ENCODE data around the gene PKIB. TPM values are rescaled to one million over a fixed set of nuclear protein-coding genes. Genes with fewer than 3 reads are reported as not detected.

The PKIB gene
- total RNA-seq, 4 donors from 2014 or later, result 0.26 to 6.7 (median 3.2) TPM

DNA sequence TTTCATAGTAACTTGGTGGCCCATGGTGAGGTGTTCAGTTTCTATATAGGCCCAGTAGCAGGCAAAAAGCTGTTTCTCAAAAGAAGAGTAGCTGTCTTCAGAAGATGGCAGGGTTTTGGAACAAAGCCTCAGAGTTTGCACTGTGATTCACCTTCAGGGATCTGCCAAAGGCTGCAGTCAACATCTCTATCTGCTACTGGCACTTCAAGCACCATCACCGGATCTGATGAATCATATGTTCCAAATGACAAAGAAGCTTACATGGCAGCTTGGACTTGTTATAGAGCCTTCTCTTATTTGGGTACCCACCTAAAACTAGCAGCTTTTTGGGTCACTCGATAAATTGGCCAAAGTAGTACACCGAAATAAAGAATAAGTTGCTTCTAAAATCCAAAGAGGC is 39.5 kb downstream of the PKIB start:
- H3K4me3 ChIP-seq, result no peak overlapping the region
- DNase-seq, result no peak
- TF ChIP-seq POLR2A (IDR thresholded peaks at IDR 0.05), result no peak
- TF ChIP-seq, protein P1, sequence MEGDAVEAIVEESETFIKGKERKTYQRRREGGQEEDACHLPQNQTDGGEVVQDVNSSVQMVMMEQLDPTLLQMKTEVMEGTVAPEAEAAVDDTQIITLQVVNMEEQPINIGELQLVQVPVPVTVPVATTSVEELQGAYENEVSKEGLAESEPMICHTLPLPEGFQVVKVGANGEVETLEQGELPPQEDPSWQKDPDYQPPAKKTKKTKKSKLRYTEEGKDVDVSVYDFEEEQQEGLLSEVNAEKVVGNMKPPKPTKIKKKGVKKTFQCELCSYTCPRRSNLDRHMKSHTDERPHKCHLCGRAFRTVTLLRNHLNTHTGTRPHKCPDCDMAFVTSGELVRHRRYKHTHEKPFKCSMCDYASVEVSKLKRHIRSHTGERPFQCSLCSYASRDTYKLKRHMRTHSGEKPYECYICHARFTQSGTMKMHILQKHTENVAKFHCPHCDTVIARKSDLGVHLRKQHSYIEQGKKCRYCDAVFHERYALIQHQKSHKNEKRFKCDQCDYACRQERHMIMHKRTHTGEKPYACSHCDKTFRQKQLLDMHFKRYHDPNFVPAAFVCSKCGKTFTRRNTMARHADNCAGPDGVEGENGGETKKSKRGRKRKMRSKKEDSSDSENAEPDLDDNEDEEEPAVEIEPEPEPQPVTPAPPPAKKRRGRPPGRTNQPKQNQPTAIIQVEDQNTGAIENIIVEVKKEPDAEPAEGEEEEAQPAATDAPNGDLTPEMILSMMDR (IDR thresholded peaks at IDR 0.05), result no peak
- no peaks in the 10 kb centered on the region for H3K27me3 ChIP-seq
- no peak overlapping the region for H3K27ac ChIP-seq
- H3K36me3 ChIP-seq, result no peaks in the 10 kb centered on the region
- intact Hi-C loops (cut with DNase I), result no loop called here
- H3K9me3 ChIP-seq, result no peaks in the 10 kb centered on the region
- H3K4me1 ChIP-seq, result no peaks in the 10 kb centered on the region
- WGBS, 2 donors, result 81 to 83% methylated on average over 3 of the region's 3 CpGs

GRCh38 chr6:122650403-122650802 is 40.2 kb downstream of the PKIB start:
- Histone ChIP-seq H3K4me3 (no peak overlapping the region), H3K4me1 (no peaks in the 10 kb centered on the region), H3K9me3 (no peaks in the 10 kb centered on the region), H3K27ac (no peak overlapping the region), H3K36me3 (no peaks in the 10 kb centered on the region), H3K27me3 (no peaks in the 10 kb centered on the region)
- no peak for DNase-seq
- TF ChIP-seq POLR2A (IDR thresholded peaks at IDR 0.05), result no peak
- TF ChIP-seq, protein P1 (IDR thresholded peaks at IDR 0.05), result no peak
- intact Hi-C loops (cut with DNase I), result no loop called here

- no peak for DNase-seq
- H3K4me3 ChIP-seq, result no peak overlapping the region
- no peaks in the 10 kb centered on the region for H3K36me3 ChIP-seq
- no peak overlapping the region for H3K27ac ChIP-seq
- 55 to 62% methylated on average over 3 of the region's 3 CpGs for WGBS, 2 donors
- intact Hi-C loops (cut with DNase I), result no loop called here
- H3K4me1 ChIP-seq, result no peaks in the 10 kb centered on the region
- no peaks in the 10 kb centered on the region for H3K9me3 ChIP-seq
- H3K27me3 ChIP-seq, result no peaks in the 10 kb centered on the region
- TF ChIP-seq, protein P1 (IDR thresholded peaks at IDR 0.05), result no peak
- no peak for TF ChIP-seq POLR2A (IDR thresholded peaks at IDR 0.05)
These were observed 40.8 kb downstream of the PKIB start for GRCh38 chr6:122651031-122651430.

DNA sequence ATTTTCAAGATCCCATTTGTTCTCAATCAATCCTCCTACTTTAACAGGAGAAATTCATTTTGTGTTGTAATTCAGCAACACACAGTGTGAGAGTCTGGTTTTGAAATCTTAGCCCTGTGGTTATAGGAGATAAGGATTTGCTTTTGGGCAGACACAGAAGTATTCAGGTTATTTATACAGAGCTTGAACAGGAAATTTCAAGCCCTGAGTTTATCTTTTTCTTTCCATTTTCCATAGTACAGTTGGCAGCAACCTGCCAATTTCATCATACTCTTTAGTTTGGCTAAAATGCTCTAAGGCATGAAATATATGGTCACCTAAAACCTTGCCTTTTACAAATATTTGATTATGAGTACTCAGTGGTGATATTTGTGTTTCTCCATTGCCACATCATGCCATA is 41.4 kb downstream of the PKIB start:
- H3K27me3 ChIP-seq, result no peaks in the 10 kb centered on the region
- H3K9me3 ChIP-seq, result no peaks in the 10 kb centered on the region
- intact Hi-C loops (cut with DNase I), result no loop called here
- no peak overlapping the region for H3K4me3 ChIP-seq
- TF ChIP-seq, protein P1 (IDR thresholded peaks at IDR 0.05), result no peak
- no peak for TF ChIP-seq POLR2A (IDR thresholded peaks at IDR 0.05)
- H3K36me3 ChIP-seq, result no peaks in the 10 kb centered on the region
- DNase-seq, result no peak
- H3K4me1 ChIP-seq, result no peaks in the 10 kb centered on the region
- H3K27ac ChIP-seq, result no peak overlapping the region

DNA sequence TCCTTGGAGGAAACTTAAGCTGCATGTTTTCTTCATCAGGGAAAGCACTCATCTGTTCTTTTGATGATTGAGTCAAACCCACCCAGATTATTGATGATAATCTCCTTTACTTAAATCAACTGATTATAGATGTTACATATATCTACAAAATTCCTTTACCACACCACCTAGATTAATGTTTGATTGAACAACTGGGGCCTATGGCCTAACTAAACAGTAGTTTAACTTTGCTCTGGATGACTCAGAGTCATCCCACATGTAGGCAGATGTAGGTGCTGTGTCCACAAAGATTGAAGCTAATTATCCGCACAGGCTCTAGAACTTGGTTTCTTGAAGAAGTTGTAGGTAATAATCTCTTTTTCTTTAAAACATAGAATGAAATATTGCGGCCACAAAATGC is 42.2 kb downstream of the PKIB start:
- H3K4me3 ChIP-seq, result no peak overlapping the region
- intact Hi-C loops (cut with DNase I), result no loop called here
- 84 to 90% methylated on average over 2 of the region's 2 CpGs for WGBS, 2 donors
- H3K9me3 ChIP-seq, result no peaks in the 10 kb centered on the region
- H3K27ac ChIP-seq, result no peak overlapping the region
- H3K36me3 ChIP-seq, result no peaks in the 10 kb centered on the region
- DNase-seq, result no peak
- no peaks in the 10 kb centered on the region for H3K4me1 ChIP-seq
- no peaks in the 10 kb centered on the region for H3K27me3 ChIP-seq
- TF ChIP-seq, protein P1 (IDR thresholded peaks at IDR 0.05), result no peak
- TF ChIP-seq POLR2A (IDR thresholded peaks at IDR 0.05), result no peak

Data from esophagus squamous epithelium (tissue), 5 donors.